SH-SY5Y (cell line): Measurements from ENCODE around the gene CRACR2A.

Experiments used
- GATA2 ChIP-seq: IDR thresholded peaks from 2 replicates; pipeline ENCODE4 v1.6.1; 2011; ENCODE audit warnings: mild to moderate bottlenecking, low read depth, low read length
- GATA3 ChIP-seq: IDR thresholded peaks from 2 replicates; pipeline ENCODE4 v1.6.1; 2011; ENCODE audit warnings: low read depth, mild to moderate bottlenecking, low read length, moderate library complexity

GRCh38 chr12:3615862-3616261 is 137.0 kb downstream of the CRACR2A start:
- TF ChIP-seq GATA2 (no peak), GATA3 (no peak)
